Epithelial cell of esophagus (primary cell): ENCODE results near the gene TMEM201.

Source experiments
- DNase-seq: peaks from one replicate; pipeline ENCODE4 v3.0.0; 2010; ENCODE audit warnings: low read depth
- H3K4me3 ChIP-seq: 2 replicates; pipeline ENCODE4 v1.5.1; 2011; ENCODE audit warnings: mild to moderate bottlenecking, low read length, control low read depth
- CTCF ChIP-seq: IDR thresholded peaks from 2 replicates; pipeline ENCODE4 v1.5.1; 2011; ENCODE audit warnings: low read depth, mild to moderate bottlenecking, low read length, control low read depth, inconsistent platforms; ENCODE audit not compliant: insufficient read depth; ENCODE audit errors: missing control alignments

The TMEM201 gene

DNA sequence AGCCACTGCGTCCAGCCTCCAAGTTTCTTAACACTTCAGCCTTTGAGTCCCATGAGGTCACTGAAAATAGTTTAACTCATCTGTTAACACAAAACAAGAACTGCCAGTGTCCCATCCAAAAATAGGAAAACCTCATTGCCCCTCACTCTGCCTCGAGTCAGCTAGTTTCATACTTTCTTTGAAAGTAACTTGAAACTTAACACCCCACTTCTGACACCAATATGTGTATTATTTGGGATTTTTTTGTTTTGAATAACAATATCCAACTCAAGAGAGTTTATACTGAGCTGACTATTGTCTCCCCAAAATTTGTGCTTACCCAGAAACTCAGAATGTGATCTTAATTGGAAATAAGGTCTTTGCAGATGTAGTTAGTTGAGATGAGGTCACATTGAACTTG lies 45.9 kb downstream of the TMEM201 start:
- no peak for TF ChIP-seq CTCF
- DNase-seq, result no peak
- H3K4me3 ChIP-seq, result no peak overlapping the region

GRCh38 chr1:9639227-9639626 lies 50.5 kb downstream of the TMEM201 start:
- no peak for DNase-seq
- TF ChIP-seq CTCF, result no peak
- H3K4me3 ChIP-seq, result no peak overlapping the region

DNA sequence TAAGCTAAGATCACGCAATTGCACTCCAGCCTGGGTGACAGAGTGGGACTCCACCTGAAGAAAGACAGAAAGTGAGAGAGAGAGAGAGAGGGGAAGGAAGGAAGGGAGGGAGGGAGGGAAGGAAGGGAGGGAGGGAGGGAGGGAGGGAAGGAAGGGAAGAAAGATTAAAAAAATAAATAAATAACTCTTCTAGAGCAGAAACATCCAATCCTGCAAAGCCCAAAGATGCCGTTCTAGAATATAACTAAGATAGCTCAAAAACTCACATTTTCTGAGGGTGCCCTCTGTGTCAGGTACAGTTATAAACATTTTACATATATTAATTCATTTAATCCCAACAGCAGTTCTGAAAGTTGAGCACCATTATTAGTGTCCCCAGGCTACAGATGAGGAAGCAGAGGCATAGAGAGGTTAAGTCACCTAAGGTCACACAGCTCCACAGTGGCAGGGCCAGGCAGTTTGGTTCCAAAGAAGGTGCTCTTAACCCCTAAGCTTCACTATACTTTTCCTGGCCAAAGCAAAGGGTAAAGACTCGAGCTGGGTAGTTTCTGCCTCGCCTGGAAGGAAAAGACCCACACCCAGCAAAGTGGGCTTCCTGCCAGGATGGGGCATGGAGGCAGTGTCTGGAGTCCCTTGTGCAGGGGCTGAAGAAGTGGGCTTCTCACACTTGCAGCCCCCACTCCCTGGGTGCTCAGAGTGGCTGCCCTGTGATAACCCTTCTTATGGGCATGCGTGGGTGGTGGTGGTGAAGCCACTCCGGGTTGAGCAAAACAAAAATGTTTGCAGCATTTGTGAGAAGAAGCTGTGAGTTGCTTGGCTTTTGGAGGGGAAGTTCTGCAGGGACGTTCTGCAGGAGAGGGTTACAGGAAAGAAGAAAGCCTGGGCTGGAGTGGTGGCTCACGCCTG lies 54.9 kb downstream of the TMEM201 start:
- H3K4me3 ChIP-seq, result no peak overlapping the region
- no peak for TF ChIP-seq CTCF
- DNase-seq, result no peak

DNA sequence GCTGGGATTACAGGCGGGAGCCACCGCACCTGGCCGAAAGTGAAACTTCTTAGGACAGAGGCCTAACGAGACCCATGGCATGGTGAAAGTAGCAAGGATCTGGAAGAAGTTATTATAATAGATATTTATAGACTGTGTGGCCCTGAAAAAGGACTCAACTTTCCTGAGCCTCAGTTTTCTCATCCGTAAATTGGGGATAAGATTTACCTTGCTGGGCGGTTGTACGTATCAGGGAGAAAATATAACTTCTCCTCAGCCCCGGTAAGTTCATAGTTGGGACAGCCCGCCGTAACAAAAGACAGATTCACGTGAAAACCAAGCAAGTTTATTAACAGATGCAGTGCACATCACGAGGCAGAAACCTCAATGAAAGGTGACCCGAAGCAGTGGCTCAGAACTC lies 57.3 kb downstream of the TMEM201 start:
- DNase-seq, result no peak
- H3K4me3 ChIP-seq, result no peak overlapping the region
- no peak for TF ChIP-seq CTCF

GRCh38 chr1:9648171-9648570 lies 59.5 kb downstream of the TMEM201 start:
- no peak overlapping the region for H3K4me3 ChIP-seq
- no peak for TF ChIP-seq CTCF
- DNase-seq, result no peak

GRCh38 chr1:9649769-9650168 lies 61.1 kb downstream of the TMEM201 start:
- DNase-seq, result no peak
- no peak for TF ChIP-seq CTCF
- H3K4me3 ChIP-seq, result no peak overlapping the region

GRCh38 chr1:9651220-9651564 lies 62.5 kb downstream of the TMEM201 start:
- no peak for DNase-seq
- H3K4me3 ChIP-seq, result peak overlapping the region; percentile 19
- no peak for TF ChIP-seq CTCF
